T-helper 1 cell (primary cell): ENCODE measurements around the gene LRRC8B.

Experiments
- DNase-seq, 5 donors: peaks; one replicate each; pipeline ENCODE4 v3.0.0-alpha.2; 2012 to 2020

Gene LRRC8B

GRCh38 chr1:89587729-89588161, 63.1 kb downstream of the LRRC8B start:
- DNase-seq = no peak

- DNase-seq = no peak
Observed at GRCh38 chr1:89588480-89588879, 63.9 kb downstream of the LRRC8B start.

- peak in 1 of 5 donors; percentile 40 for DNase-seq
Observed at GRCh38 chr1:89589515-89589914, 64.9 kb downstream of the LRRC8B start.

GRCh38 chr1:89590341-89591080, 65.9 kb downstream of the LRRC8B start:
- DNase-seq = no peak

- peak in 1 of 5 donors; percentile 50 for DNase-seq
Observed at GRCh38 chr1:89592861-89593302, 68.3 kb downstream of the LRRC8B start.

GRCh38 chr1:89594096-89594740, 69.6 kb downstream of the LRRC8B start:
- no peak for DNase-seq

GRCh38 chr1:89596698-89597097, 72.1 kb downstream of the LRRC8B start:
- DNase-seq = no peak

- DNase-seq = peak in 1 of 5 donors; percentile 32
Observed at GRCh38 chr1:89598450-89599331, 74.1 kb downstream of the LRRC8B start.

- no peak for DNase-seq
Observed at GRCh38 chr1:89599332-89599630, 74.7 kb downstream of the LRRC8B start.

GRCh38 chr1:89600451-89601224, 76.0 kb downstream of the LRRC8B start:
- no peak for DNase-seq

- no peak for DNase-seq
Observed at GRCh38 chr1:89602871-89603404, 78.3 kb downstream of the LRRC8B start.

GRCh38 chr1:89603651-89604413, 79.2 kb downstream of the LRRC8B start:
- peak in 1 of 5 donors; percentile 27 for DNase-seq

- no peak for DNase-seq
Observed at GRCh38 chr1:89604414-89604735, 79.7 kb downstream of the LRRC8B start.

- no peak for DNase-seq
Observed at GRCh38 chr1:89605692-89606091, 81.1 kb downstream of the LRRC8B start.

- DNase-seq = peak in 1 of 5 donors; percentile 62
Observed at GRCh38 chr1:89606227-89606980, 81.8 kb downstream of the LRRC8B start.

GRCh38 chr1:89607156-89607555, 82.5 kb downstream of the LRRC8B start:
- DNase-seq = peak in 4 of 5 donors; percentile 20 to 84 (median 38)

- DNase-seq = no peak
Observed at GRCh38 chr1:89607586-89608318, 83.1 kb downstream of the LRRC8B start.

GRCh38 chr1:89608319-89608983, 83.8 kb downstream of the LRRC8B start:
- DNase-seq = peak; percentile 17 to 90 (median 67)

- DNase-seq = peak; percentile 28 to 82 (median 50)
Observed at GRCh38 chr1:89608984-89609725, 84.5 kb downstream of the LRRC8B start.
